Measurements from ENCODE around the gene BEND7. TPM values are rescaled to one million over a fixed set of nuclear protein-coding genes. Genes with fewer than 3 reads are reported as not detected.

The BEND7 gene
- total and polyA plus RNA-seq, 2 of the 4 experiments (the other 2 are of a cell fraction) = 2.3 to 3.5 TPM

DNA sequence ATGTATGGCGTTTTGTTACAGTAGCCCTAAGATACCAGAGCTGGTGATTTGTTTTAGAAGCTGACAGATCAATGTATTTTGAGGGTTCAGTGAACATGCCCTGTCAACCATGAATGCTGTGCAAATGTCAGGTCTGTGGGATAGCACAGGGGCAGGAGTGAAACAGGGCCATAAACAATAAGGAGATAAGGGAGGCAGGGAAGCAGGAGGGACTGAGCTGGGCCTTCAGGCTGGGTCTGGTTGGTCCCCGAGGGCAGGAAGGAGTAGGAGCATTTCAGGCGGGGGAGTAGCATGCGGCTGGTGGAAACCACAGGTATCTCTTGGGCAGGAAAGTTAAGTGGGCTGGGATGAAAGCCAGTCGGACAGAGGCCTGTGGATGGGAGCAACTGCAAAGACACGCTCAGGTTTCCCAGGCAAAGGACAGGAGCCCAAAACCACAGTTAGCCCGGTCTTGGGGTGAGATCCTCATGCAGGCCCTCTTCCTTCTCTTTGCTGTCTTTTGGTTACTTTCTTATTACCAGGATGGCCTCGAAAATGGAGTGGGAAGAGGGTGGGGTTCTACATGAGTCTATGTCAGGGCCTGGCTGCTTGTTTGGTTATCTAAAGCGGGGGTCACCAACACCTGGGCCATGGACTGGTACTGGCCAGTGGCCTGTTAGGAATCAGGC, 111.2 kb downstream of the BEND7 start:
- POLR2A ChIA-PET (ENCODE audit: unreplicated experiment) = interaction anchor here (0.5 kb wide), 1 partner anchor 30 kb away, joined by 4 read pairs; no protein-coding TSS in a partner anchor
- intact Hi-C loops (cut with micrococcal nuclease) = no loop called here

More for the DNA sequence above, 111.2 kb downstream of the BEND7 start:
- dilution Hi-C loops (cut with HindIII; ENCODE audit: low sequenced_read_pairs, unreplicated experiment) (no loop called here), in situ Hi-C loops (cut with MboI; ENCODE audit: low sequenced_read_pairs) (no loop called here)
- Histone ChIP-seq H3K79me1 (ENCODE audit: low read depth in 1 of 2, low read length in 2 of 2) (no peaks in the 10 kb centered on the region), H3K4me1 (ENCODE audit: control insufficient read depth, insufficient read depth, low read length) (no peaks in the 10 kb centered on the region), H4K8ac (ENCODE audit: low read depth in 2 of 2, low read length in 2 of 2) (no peak overlapping the region), H3K18ac (ENCODE audit: low read depth, low read length) (no peak overlapping the region), H3K27ac (ENCODE audit: insufficient read depth, low read length) (no peak overlapping the region), H2BK120ac (ENCODE audit: low read depth, low read length) (no peak overlapping the region), H3K4me2 (ENCODE audit: low read depth, low read length) (no peak overlapping the region), H2BK15ac (ENCODE audit: low read depth, low read length) (no peak overlapping the region), H3K56ac (ENCODE audit: extremely low read depth, insufficient read depth, low read length) (no peak overlapping the region), H3K14ac (replicated peaks; ENCODE audit: low read depth, low read length) (no peak overlapping the region), H2AK9ac (replicated peaks; ENCODE audit: low read depth, low read length, poor library complexity) (no peak overlapping the region), H2AFZ (replicated peaks; ENCODE audit: low read length, poor library complexity) (no peak overlapping the region), H3K36me3 (ENCODE audit: control insufficient read depth, insufficient read depth, low read length) (no peaks in the 10 kb centered on the region), H3K9ac (ENCODE audit: low read depth, low read length) (no peak overlapping the region), H3K23ac (ENCODE audit: low read depth, low read length) (no peak overlapping the region), H4K91ac (ENCODE audit: insufficient read depth, low read depth, low read length) (no peak overlapping the region), H2AK5ac (ENCODE audit: low read depth, low read length) (no peak overlapping the region), H3K27me3 (ENCODE audit: control insufficient read depth, insufficient read depth, low read length) (peaks cover 26% of the 10 kb centered on the region), H3K4ac (ENCODE audit: low read depth, low read length) (no peak overlapping the region), H4K20me1 (ENCODE audit: insufficient read depth, low read length) (no peaks in the 10 kb centered on the region), H3K9me3 (ENCODE audit: control insufficient read depth, insufficient read depth, low read length) (peaks cover 3% of the 10 kb centered on the region; the same call in 1 of the 2 replicates), H2BK5ac (ENCODE audit: low read depth, low read length, poor library complexity, severe bottlenecking) (no peak overlapping the region), H4K5ac (ENCODE audit: low read depth, low read length) (no peak overlapping the region), H3K4me3 (ENCODE audit: insufficient read depth, low read depth, low read length) (no peak overlapping the region), H2BK20ac (ENCODE audit: low read depth, low read length) (no peak overlapping the region), H3K9me1 (ENCODE audit: insufficient read depth, low read length) (no peaks in the 10 kb centered on the region)
- WGBS, 2 experiments (ENCODE audit: extremely low coverage in 2 of 2, insufficient read length in 1 of 2) = 71% methylated on average over 3 of the region's 9 CpGs; no CpG with 5 or more reads in 1 of the 2 experiments
- TF ChIP-seq POLR2A (IDR thresholded peaks at IDR 0.05; ENCODE audit: low read depth, low read length) (no peak), BHLHE40 (IDR thresholded peaks at IDR 0.05; ENCODE audit: low read depth, low read length) (no peak), MXI1 (IDR thresholded peaks at IDR 0.05; ENCODE audit: borderline replicate concordance, low read depth, low read length) (no peak), SMC3 (IDR thresholded peaks at IDR 0.05; ENCODE audit: low read depth, low read length) (no peak), CHD1 (IDR thresholded peaks at IDR 0.05; ENCODE audit: low read depth, low read length) (no peak), RCOR1 (IDR thresholded peaks at IDR 0.05; ENCODE audit: insufficient replicate concordance, low read length) (no peak), MAZ (IDR thresholded peaks at IDR 0.05; ENCODE audit: borderline replicate concordance, low read depth, low read length) (no peak), MAFK (IDR thresholded peaks at IDR 0.05; ENCODE audit: low read depth, low read length) (no peak), RFX5 (IDR thresholded peaks at IDR 0.05; ENCODE audit: low read depth, low read length) (no peak), RAD21 (IDR thresholded peaks at IDR 0.05; ENCODE audit: low read length) (no peak), NFE2L2 (IDR thresholded peaks at IDR 0.05; ENCODE audit: low read depth, low read length) (no peak)
- TF ChIP-seq, protein P1, sequence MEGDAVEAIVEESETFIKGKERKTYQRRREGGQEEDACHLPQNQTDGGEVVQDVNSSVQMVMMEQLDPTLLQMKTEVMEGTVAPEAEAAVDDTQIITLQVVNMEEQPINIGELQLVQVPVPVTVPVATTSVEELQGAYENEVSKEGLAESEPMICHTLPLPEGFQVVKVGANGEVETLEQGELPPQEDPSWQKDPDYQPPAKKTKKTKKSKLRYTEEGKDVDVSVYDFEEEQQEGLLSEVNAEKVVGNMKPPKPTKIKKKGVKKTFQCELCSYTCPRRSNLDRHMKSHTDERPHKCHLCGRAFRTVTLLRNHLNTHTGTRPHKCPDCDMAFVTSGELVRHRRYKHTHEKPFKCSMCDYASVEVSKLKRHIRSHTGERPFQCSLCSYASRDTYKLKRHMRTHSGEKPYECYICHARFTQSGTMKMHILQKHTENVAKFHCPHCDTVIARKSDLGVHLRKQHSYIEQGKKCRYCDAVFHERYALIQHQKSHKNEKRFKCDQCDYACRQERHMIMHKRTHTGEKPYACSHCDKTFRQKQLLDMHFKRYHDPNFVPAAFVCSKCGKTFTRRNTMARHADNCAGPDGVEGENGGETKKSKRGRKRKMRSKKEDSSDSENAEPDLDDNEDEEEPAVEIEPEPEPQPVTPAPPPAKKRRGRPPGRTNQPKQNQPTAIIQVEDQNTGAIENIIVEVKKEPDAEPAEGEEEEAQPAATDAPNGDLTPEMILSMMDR (conservative IDR thresholded peaks at IDR 0.05; ENCODE audit: low read depth, low read length) = no peak
- TF ChIP-seq, protein P2, sequence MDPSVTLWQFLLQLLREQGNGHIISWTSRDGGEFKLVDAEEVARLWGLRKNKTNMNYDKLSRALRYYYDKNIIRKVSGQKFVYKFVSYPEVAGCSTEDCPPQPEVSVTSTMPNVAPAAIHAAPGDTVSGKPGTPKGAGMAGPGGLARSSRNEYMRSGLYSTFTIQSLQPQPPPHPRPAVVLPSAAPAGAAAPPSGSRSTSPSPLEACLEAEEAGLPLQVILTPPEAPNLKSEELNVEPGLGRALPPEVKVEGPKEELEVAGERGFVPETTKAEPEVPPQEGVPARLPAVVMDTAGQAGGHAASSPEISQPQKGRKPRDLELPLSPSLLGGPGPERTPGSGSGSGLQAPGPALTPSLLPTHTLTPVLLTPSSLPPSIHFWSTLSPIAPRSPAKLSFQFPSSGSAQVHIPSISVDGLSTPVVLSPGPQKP (IDR thresholded peaks at IDR 0.05; ENCODE audit: borderline replicate concordance, low read depth, low read length) = no peak
- TF ChIP-seq, protein P3, sequence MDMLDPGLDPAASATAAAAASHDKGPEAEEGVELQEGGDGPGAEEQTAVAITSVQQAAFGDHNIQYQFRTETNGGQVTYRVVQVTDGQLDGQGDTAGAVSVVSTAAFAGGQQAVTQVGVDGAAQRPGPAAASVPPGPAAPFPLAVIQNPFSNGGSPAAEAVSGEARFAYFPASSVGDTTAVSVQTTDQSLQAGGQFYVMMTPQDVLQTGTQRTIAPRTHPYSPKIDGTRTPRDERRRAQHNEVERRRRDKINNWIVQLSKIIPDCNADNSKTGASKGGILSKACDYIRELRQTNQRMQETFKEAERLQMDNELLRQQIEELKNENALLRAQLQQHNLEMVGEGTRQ (IDR thresholded peaks at IDR 0.05; ENCODE audit: low read depth, low read length) = no peak
- CTCF ChIA-PET = no interaction called here
- no peak for DNase-seq
- BruUV-seq (replicated peaks) = no TSS peak
- no peak for ATAC-seq (ENCODE audit: low read depth)

Measured in IMR-90 (cell line).